PC-3 (cell line): Measurements from ENCODE around the gene UNC93B1. TPM values are rescaled to one million over a fixed set of nuclear protein-coding genes. Genes with fewer than 3 reads are reported as not detected.

Experiments
- ATAC-seq: fragments of 200-7000 bp; cut with Tn5 transposase; 2 replicates; pipeline ENCODE4 v1.9.1; 2020; ENCODE audit warnings: mild to moderate bottlenecking, moderate library complexity
- BruUV-seq: library from RNA; stranded (reverse); fragments of 400-500 nt; replicated peaks from 2 replicates; lab custom pipeline; 2021; lab: Mats Ljungman, UMichigan
- CTCF ChIA-PET: fragments of 300-600 bp; sonication (Branson Sonifier 250); formaldehyde crosslinking; loops from one replicate; lab custom pipeline; 2022; ENCODE audit warnings: antibody characterized with exemption; lab: Charles Lee
- POLR2A ChIA-PET: fragments of 300-600 bp; sonication (Branson Sonifier 250); formaldehyde crosslinking; loops from one replicate; lab custom pipeline; 2022; ENCODE audit warnings: antibody characterized with exemption; ENCODE audit not compliant: unreplicated experiment; lab: Charles Lee
- DNase-seq: peaks from one replicate; pipeline ENCODE4 v3.0.0-alpha.2; 2015
- H2AFZ ChIP-seq: fragments of 300-600 bp; sonication (generic); 2 replicates; pipeline ENCODE4 v1.6.0; 2016; ENCODE audit warnings: antibody characterized with exemption, low read length
- H3F3A ChIP-seq: fragments of 300-600 bp; sonication (generic); one replicate; pipeline ENCODE4 v1.6.0; 2017; ENCODE audit warnings: antibody characterized with exemption, low read length, control low read depth, mild to moderate bottlenecking; ENCODE audit not compliant: unreplicated experiment
- H3K27ac ChIP-seq: fragments of 300-600 bp; sonication (generic); 2 replicates; pipeline ENCODE4 v1.5.1; 2016; ENCODE audit warnings: mild to moderate bottlenecking, low read length
- H3K27me3 ChIP-seq: fragments of 300-600 bp; sonication (generic); 2 replicates; pipeline ENCODE4 v1.6.1; 2016; ENCODE audit warnings: low read length, mixed read lengths
- H3K36me3 ChIP-seq: fragments of 300-600 bp; sonication (generic); 2 replicates; pipeline ENCODE4 v1.6.1; 2016; ENCODE audit warnings: low read depth, mixed run types, low read length, mixed read lengths
- H3K4me1 ChIP-seq: fragments of 300-600 bp; sonication (generic); 2 replicates; pipeline ENCODE4 v1.5.1; 2016; ENCODE audit warnings: low read length; ENCODE audit not compliant: insufficient read depth
- H3K4me2 ChIP-seq: fragments of 300-600 bp; sonication (generic); 2 replicates; pipeline ENCODE4 v1.6.0; 2016; ENCODE audit warnings: low read length
- H3K4me3 ChIP-seq: fragments of 300-600 bp; sonication (generic); 2 replicates; pipeline ENCODE4 v1.5.1; 2016; ENCODE audit warnings: mild to moderate bottlenecking, low read length, mixed read lengths
- H3K79me2 ChIP-seq: fragments of 300-600 bp; sonication (generic); 2 replicates; pipeline ENCODE4 v1.6.1; 2017; ENCODE audit warnings: low read length, mixed read lengths
- H3K9ac ChIP-seq: fragments of 300-600 bp; sonication (generic); 2 replicates; pipeline ENCODE4 v1.6.0; 2016; ENCODE audit warnings: mild to moderate bottlenecking, low read length
- H3K9me2 ChIP-seq: fragments of 300-600 bp; sonication (generic); replicated peaks from 2 replicates; pipeline ENCODE4 v1.6.1; 2016; ENCODE audit warnings: mixed run types, low read length, mixed read lengths
- H3K9me3 ChIP-seq: fragments of 300-600 bp; sonication (generic); 2 replicates; pipeline ENCODE4 v1.6.1; 2016; ENCODE audit warnings: low read length, mixed read lengths
- H4K20me1 ChIP-seq: fragments of 300-600 bp; sonication (generic); 2 replicates; pipeline ENCODE4 v1.6.1; 2016; ENCODE audit warnings: low read length, mixed read lengths
- CTCF ChIP-seq: fragments of 300-600 bp; sonication (generic); conservative IDR thresholded peaks from 2 replicates; pipeline ENCODE4 v1.5.1; 2017; ENCODE audit warnings: antibody characterized with exemption, low read depth, mild to moderate bottlenecking, low read length
- EZH2 ChIP-seq: fragments of 300-600 bp; sonication (generic); IDR thresholded peaks from one replicate; pipeline ENCODE4 v1.6.1; 2017; ENCODE audit warnings: antibody characterized with exemption, mild to moderate bottlenecking, low read length; ENCODE audit not compliant: unreplicated experiment
- EZH2phosphoT487 ChIP-seq: fragments of 300-600 bp; sonication (generic); IDR thresholded peaks from 2 replicates; pipeline ENCODE4 v1.6.1; 2018; ENCODE audit warnings: mild to moderate bottlenecking, antibody characterized with exemption, low read length, borderline replicate concordance
- intact Hi-C: fragments of 100-400 bp; cut with micrococcal nuclease; formaldehyde crosslinking; loops from 2 replicates; pipeline ENCODE4 v1.9.0; 2023
- total RNA-seq: library from RNA; depleted of rRNA; stranded (reverse); fragments of >200 nt; gene quantifications from 2 replicates; pipeline ENCODE4 v1.2.3, GENCODE V29; 2014

The UNC93B1 gene
- total RNA-seq, 1 experiment from 2014 or later, result 66.8 TPM

DNA sequence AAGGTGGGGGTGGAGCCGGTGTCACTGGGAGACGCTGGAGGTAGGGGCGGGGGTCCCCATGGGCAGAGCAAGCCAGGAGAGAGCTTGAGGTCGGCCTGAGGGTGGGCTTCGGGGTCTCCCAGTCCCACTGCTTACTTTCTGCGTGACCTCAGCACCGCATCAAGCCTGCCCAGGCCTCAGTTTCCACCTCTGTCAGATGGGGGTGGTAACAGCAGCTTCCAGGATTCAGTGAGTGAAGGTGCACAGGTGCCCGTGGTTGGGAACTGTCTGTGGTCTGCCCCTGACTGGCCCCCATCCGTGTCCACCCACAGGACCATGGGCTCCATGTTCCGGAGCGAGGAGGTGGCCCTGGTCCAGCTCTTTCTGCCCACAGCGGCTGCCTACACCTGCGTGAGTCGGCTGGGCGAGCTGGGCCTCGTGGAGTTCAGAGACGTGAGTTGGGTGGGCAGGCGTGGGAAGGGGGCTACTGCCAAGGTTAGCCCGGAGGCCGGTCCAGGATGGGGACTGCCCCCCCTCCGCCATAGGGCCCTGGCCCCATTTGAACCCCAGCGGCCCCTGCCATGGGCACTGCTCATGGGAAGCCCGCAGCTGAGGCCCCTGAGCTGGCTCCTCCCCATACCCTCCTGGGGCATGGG, 37.2 kb upstream of the UNC93B1 start:
- POLR2A ChIA-PET, result interaction anchor here (0.6 kb wide), 1 partner anchor 26 kb away, joined by 3 read pairs; no protein-coding TSS in a partner anchor
- Histone ChIP-seq H3K4me3 (peak overlapping the region; percentile 78), H4K20me1 (no peaks in the 10 kb centered on the region), H3F3A (no peaks in the 10 kb centered on the region), H3K9ac (peak overlapping the region; percentile 84), H3K9me3 (no peaks in the 10 kb centered on the region), H3K9me2 (no peaks in the 10 kb centered on the region), H3K27ac (peak overlapping the region; percentile 56), H3K36me3 (peaks cover 8% of the 10 kb centered on the region; the same call in 1 of the 2 replicates), H2AFZ (peak overlapping the region; percentile 66), H3K27me3 (no peaks in the 10 kb centered on the region), H3K79me2 (peaks cover 36% of the 10 kb centered on the region), H3K4me1 (peaks cover 26% of the 10 kb centered on the region), H3K4me2 (peak overlapping the region; percentile 96)
- CTCF ChIA-PET, result interaction anchor here (0.6 kb wide), 1 partner anchor 78 kb away, joined by 3 read pairs; no protein-coding TSS in a partner anchor
- intact Hi-C loops, result no loop called here
- ATAC-seq, result no peak
- DNase-seq, result no peak
- no peak for TF ChIP-seq EZH2
- BruUV-seq, result no TSS peak

- ChIA-PET POLR2A (interaction anchor here (0.5 to 0.6 kb wide), 2 partner anchors 26 to 300 kb away, joined by 3 to 6 read pairs; no protein-coding TSS in a partner anchor), CTCF (no interaction called here)
- no peak for TF ChIP-seq CTCF
- TF ChIP-seq EZH2, result no peak
- no peak for TF ChIP-seq EZH2phosphoT487
- H3F3A ChIP-seq, result no peaks in the 10 kb centered on the region
- H3K4me3 ChIP-seq, result peak overlapping the region; percentile 78
- no peaks in the 10 kb centered on the region for H4K20me1 ChIP-seq
- H3K9ac ChIP-seq, result peak overlapping the region; percentile 84
- H3K27me3 ChIP-seq, result no peaks in the 10 kb centered on the region
- no peaks in the 10 kb centered on the region for H3K9me2 ChIP-seq
- intact Hi-C loops, result no loop called here
- peak overlapping the region; percentile 96 for H3K4me2 ChIP-seq
- peak overlapping the region; percentile 56 for H3K27ac ChIP-seq
- DNase-seq (peak; percentile 73), ATAC-seq (peak; percentile 55)
- peaks cover 26% of the 10 kb centered on the region for H3K4me1 ChIP-seq
- H3K79me2 ChIP-seq, result peaks cover 36% of the 10 kb centered on the region
- peak overlapping the region; percentile 66 for H2AFZ ChIP-seq
- BruUV-seq, result TSS peak; percentile 10
- peaks cover 10% of the 10 kb centered on the region; the same call in 1 of the 2 replicates for H3K36me3 ChIP-seq
- H3K9me3 ChIP-seq, result no peaks in the 10 kb centered on the region
Measured at GRCh38 chr11:68040101-68040956, 36.4 kb upstream of the UNC93B1 start.

- H3K79me2 ChIP-seq, result peaks cover 36% of the 10 kb centered on the region
- H3K9ac ChIP-seq, result peak overlapping the region; percentile 84
- H2AFZ ChIP-seq, result peak overlapping the region; percentile 74
- no peaks in the 10 kb centered on the region for H3F3A ChIP-seq
- intact Hi-C loops, result loop anchor here (5.0 kb wide), 1 partner anchor 83 kb away; the partner anchor contains the start of gene CHKA
- H3K36me3 ChIP-seq, result peaks cover 7% of the 10 kb centered on the region; the same call in 1 of the 2 replicates
- POLR2A ChIA-PET, result interaction anchor here (0.5 kb wide), 1 partner anchor 301 kb away, joined by 6 read pairs; no protein-coding TSS in a partner anchor
- no peaks in the 10 kb centered on the region for H3K9me3 ChIP-seq
- no peaks in the 10 kb centered on the region for H3K9me2 ChIP-seq
- TF ChIP-seq EZH2 (no peak), CTCF (no peak)
- peak overlapping the region; percentile 96 for H3K4me2 ChIP-seq
- H3K4me1 ChIP-seq, result peaks cover 26% of the 10 kb centered on the region
- H4K20me1 ChIP-seq, result no peaks in the 10 kb centered on the region
- ATAC-seq, result no peak
- no TSS peak for BruUV-seq
- CTCF ChIA-PET, result no interaction called here
- peak overlapping the region; percentile 56 for H3K27ac ChIP-seq
- peak overlapping the region; percentile 78 for H3K4me3 ChIP-seq
- no peaks in the 10 kb centered on the region for H3K27me3 ChIP-seq
- no peak for DNase-seq
Measured at GRCh38 chr11:68039526-68040086, 35.7 kb upstream of the UNC93B1 start.
